ENCODE data around the gene SLC25A23.
A peak's percentile ranks its signal among the peaks of the same experiment; 100 is the strongest.

SLC25A23 gene

GRCh38 chr19:6481541-6482342 lies 22.1 kb upstream of the SLC25A23 start, which contains the start of gene DENND1C:
Gene DENND1C, minus strand, starts transcription at chr19:6481787. Its CDS starts 92 bp downstream, at chr19:6481695.
- peak; percentile 59 for DNase-seq

- DNase-seq = no peak
Observed at GRCh38 chr19:6480848-6481415, 21.3 kb upstream of the SLC25A23 start.

GRCh38 chr19:6479836-6480398 lies 20.3 kb upstream of the SLC25A23 start:
- DNase-seq = no peak

GRCh38 chr19:6478815-6479214 lies 19.2 kb upstream of the SLC25A23 start:
- no peak for DNase-seq

- DNase-seq = no peak
Observed at GRCh38 chr19:6476896-6477431, 17.4 kb upstream of the SLC25A23 start.

- DNase-seq = peak; percentile 53 to 56
Observed at GRCh38 chr19:6476155-6476895, 16.7 kb upstream of the SLC25A23 start.

GRCh38 chr19:6475321-6476108 lies 15.9 kb upstream of the SLC25A23 start:
- DNase-seq = no peak

GRCh38 chr19:6473647-6474046 lies 14.1 kb upstream of the SLC25A23 start:
- no peak for DNase-seq

- DNase-seq = no peak
Observed at GRCh38 chr19:6472713-6473112, 13.1 kb upstream of the SLC25A23 start.

GRCh38 chr19:6471076-6471475 lies 11.5 kb upstream of the SLC25A23 start:
- no peak for DNase-seq

GRCh38 chr19:6470173-6470572 lies 10.6 kb upstream of the SLC25A23 start:
- no peak for DNase-seq

- DNase-seq = no peak
Observed at GRCh38 chr19:6467384-6467783, 7.8 kb upstream of the SLC25A23 start.

- DNase-seq = no peak
Observed at GRCh38 chr19:6466526-6467248, 7.1 kb upstream of the SLC25A23 start.

GRCh38 chr19:6465663-6466062 lies 6.1 kb upstream of the SLC25A23 start:
- no peak for DNase-seq

- no peak for DNase-seq
Observed at GRCh38 chr19:6465006-6465405, 5.4 kb upstream of the SLC25A23 start.

GRCh38 chr19:6464070-6464873 lies 4.7 kb upstream of the SLC25A23 start, which contains the start of gene CRB3:
Gene CRB3, plus strand, starts transcription at chr19:6464271. Its CDS starts 431 bp downstream, at chr19:6464702.
- DNase-seq = no peak

- DNase-seq = peak; percentile 84 to 91
Observed at GRCh38 chr19:6460099-6460884, 700 bp upstream of the SLC25A23 start.

GRCh38 chr19:6458695-6459261 lies 814 bp downstream of the SLC25A23 start:
- no peak for DNase-seq
